HG02678 (cell line): ENCODE results near the gene TRERF1.
"Not testable (repeated sequence)": the region's sequence is repeated elsewhere in the genome, so short reads cannot be mapped to it uniquely, and the experiment has no call there.

Experiments
- ATAC-seq: cut with Tn5 transposase; IDR thresholded peaks from one replicate; pipeline ENCODE4 v1.9.1; 2021; ENCODE audit warnings: mild to moderate bottlenecking, moderate library complexity; ENCODE audit not compliant: unreplicated experiment

TRERF1 gene

DNA sequence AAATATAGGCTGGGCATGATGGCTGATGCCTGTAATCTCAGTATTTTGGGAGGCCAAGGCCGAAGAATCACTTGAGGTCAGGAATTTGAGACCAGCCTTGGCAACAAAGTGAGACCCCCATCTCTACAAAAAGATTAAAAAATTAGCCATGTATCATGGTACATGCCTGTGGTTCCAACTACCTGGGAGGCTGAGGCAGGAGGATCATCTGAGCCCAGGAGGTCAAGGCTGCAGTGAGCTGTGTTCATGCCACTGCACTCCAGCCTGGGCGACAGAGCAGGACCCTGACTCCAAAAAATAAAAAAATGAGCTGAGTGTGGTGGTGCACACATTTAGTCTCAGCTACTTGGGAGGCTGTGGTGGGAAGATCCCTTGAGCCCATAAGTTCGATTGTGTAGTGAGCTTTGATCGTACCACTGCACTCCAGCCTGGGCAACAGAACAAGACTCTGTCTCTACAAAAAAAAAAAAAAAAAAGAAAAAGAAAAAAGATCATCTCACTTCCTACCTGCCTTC lies 246.9 kb downstream of the TRERF1 start:
- no peak for ATAC-seq

DNA sequence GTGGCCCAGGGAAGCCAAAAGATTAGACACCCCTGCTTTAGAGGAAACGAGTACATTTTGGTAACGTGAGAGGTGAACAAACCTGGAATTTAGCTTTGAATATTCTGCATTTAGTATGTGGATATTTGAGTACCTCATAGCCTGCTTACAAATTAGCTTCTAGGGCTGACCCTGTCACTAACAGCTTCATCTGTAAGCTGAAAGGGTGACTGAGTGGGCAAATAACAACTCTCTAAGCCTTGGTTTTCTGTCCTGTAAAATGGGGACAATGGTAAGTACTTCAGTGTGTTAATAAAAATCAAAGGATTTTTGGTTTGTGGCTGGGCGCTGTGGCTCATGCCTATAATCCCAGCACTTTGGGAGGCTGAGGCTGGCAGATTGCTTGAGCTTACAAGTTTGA lies 248.5 kb downstream of the TRERF1 start:
- no peak for ATAC-seq

DNA sequence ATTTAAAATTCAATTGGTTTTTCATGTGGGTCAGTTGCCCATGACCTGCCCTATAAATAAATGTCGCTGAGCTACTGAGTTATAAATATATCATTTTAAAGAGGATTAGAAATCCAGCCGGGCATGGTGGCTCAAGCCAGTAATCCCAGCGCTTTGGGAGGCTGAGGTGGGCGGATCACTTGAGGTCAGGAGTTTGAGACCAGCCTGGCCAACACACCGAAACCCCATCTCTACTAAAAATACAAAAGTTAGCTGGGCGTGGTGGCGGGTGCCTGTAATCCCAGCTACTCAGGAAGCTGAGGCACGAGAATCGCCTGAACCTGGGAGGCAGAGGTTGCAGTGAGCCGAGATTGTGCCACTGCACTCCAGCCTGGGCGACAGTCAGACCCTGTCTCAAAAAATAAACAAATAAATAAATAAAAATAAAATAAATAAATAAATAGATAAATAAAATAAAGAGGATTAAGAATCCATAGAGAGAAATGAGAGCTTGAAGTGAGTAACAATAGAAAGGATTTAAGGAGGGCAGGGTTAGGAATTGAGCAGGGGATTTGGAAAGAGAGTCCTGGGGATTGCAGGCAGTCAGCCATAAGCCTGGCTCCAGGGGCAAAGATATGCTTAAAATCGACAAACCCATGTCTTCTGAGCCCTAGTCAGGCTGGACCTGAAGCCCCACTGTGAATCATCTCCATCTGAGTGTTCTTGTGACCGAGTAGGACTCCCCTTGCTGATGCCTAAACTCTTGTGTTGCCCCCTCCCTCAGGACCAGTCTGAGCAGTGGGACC lies 249.4 kb downstream of the TRERF1 start:
- ATAC-seq = not testable (repeated sequence)

DNA sequence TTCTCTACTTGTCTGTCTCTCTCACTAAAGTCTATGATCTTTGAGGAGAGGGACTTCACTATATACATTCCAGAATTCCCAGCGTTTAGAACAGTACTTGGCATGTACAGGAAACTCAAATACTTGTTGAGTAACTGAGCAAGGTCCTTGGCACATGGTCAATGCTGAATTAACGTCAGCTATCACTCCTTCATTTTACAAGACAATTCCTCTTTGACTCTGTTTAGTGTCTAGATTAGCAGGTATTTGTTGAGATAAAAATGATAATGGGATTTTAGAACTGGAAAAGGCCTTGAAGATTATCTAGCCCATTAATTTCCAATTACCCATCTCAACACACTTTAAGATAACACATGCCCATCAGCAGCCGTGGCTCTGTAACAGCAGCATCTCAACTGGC lies 250.3 kb downstream of the TRERF1 start:
- ATAC-seq = no peak

DNA sequence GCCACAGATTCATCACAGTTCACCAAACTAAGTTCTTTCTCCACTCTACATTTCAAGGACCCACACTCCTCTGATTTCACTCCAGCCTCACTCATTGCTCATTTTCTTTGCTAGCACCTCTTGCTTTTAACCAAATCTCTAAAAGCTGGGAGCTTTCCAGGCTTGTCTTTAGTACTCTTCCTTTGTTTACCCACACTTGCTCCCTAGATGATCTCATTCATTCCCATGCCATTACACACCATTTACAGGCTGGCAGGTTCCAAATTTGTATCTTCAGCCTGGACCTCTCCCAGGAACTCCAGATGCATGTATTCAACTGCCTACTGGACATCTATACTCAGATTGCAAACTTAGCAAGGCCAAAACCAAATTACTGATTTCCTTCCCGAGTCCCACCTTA lies 251.7 kb downstream of the TRERF1 start:
- ATAC-seq = no peak

DNA sequence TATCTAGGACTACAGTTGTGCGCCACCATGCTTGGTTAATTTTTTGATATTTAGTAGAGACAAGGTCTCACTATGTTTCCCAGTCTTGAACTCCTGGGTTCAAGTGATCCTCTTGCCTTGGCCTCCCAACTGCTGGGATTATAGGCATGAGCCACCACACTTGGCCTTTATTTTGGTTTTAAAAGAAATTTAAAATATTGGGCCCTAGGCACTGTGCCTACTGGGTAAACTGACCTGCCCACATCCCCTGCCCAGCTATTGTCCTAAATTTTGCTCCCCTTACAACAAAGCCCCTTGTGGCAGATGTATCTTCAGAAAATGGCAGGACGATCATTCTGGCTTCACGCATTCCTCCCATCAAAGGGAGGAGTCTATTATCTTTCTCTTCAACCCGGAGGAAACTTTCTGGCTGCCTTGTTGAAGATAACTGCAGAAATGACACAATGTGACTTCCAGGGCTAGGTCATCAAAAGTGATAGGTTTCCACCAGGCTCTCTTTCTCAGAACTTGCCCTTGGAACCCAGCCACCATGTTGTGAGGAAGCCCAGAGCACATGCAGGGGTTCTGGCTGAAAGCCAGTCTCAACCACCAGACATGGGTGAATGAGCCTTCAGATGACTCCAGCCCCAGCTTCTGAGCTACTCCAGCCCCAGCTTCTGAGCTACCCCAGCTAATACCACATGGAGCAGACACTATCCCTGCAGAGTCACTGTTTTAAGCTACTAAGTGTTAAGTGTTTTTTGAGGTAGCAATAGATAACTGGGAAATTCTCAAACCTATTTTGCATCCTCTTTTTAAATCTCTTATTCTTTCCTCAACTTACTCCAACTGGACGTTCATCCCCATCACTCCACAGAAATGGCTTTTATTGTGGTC lies 252.4 kb downstream of the TRERF1 start:
- ATAC-seq = no peak

DNA sequence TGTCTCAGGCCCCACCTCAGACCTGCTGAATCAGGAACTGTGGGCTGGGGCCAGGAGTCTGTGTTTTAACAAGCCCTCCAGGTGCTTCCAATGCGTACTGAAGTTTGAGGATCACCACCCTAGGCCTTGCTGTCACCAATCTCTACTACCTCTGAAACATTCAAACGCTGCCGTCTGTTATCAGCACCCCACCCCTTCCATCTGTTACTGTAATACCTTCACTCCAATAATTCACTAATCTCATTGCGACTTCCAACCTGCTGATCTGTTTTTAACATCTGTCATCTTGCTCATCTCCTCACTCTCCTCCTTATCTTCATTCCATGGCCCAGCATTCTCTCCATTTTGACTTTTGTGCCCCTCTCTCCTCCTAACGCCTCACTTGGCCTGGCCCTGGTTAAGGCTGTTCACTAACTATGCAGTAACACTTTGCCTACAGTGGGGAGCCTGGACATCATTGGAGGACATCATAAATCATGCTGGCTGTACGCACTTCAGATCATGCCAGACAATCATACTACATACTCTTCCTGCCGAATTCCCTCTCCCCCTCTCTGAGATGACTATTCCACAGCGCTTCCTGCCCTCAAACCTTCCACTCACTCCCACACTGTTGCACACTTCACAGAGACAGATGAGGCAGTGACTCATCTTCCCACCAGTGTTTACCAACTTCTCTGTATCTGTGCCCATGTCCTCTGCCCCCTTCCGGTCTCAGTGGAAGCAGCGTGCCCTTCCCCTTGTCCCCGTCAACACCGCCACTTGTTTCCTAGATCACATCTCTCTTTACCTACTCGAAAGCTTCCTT lies 254.0 kb downstream of the TRERF1 start:
- ATAC-seq = no peak

DNA sequence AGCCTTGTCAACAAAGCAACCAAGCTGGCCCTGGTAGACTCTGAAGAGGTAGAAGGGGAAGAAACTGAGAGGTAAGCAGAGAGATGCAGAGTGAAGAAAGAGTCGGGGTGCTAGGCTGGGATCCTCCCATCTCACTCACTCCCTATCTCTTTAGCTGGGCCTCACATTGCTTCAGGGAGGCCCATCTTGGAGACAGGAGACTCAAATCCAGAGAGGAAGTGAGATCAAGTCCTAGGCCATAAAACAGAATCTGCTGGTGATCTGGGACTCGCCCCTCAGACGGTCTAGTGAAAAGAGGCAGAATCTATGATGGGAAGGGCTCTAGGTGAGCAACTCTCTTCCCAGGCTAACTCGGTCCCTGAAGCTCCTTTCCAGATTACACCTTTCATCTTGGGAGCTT lies 256.3 kb downstream of the TRERF1 start:
- no peak for ATAC-seq

DNA sequence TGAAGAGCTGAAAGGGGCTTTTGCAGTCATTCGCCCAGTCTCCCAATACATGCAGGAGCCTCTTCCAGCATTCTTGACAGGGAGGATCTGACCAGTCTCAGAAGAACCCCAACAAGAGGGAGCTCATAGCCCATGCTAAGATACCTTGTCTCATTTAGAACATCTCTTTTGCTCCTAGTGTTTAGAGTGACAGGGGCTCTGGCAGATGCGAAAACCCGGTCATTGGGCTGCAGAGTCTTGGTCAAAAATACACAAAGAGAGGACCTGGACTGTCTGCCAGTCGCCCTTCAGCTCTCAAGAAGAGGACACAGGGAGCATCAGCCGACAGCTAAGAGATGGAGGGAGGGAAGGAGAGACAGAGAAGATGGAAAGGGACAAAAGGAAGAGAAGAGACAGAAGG lies 257.7 kb downstream of the TRERF1 start:
- ATAC-seq = no peak

DNA sequence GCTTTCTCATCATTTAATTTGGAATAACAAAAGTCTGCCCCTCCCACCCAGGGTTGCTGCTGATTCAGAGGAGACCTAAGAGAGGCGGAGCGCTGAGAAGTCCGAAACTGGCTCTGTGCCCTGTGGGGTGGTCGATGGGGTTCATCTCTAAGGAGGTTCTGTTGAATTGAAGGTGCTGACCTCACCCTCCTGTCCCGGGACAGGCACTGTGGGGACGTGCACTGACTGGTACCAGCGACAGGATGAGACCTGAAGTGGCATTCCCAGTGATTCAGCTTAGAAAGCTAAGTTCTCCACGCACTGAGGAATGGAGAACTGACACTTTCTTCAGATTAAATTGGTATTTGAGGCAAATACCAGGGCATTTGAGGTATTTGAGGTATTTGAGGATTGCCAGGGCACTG lies 258.2 kb downstream of the TRERF1 start:
- ATAC-seq = no peak

DNA sequence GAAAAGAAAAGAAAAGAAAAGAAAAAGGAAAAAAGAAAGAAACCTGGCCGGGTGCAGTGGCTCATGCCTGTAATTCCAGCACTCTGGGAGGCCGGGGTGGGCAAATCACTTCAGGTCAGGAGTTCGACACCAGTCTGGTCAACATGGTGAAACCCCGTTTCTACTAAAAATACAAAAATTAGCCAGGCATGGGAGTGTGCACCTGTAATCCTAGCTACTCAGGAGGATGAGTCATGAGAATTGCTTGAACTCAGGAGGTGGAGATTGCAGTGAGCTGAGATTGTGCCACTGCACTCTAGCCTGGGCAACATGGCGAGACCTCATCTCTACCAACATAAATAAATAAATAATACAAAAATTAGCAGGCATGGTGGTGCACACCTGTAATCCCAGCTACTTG lies 259.3 kb downstream of the TRERF1 start:
- not testable (repeated sequence) for ATAC-seq

DNA sequence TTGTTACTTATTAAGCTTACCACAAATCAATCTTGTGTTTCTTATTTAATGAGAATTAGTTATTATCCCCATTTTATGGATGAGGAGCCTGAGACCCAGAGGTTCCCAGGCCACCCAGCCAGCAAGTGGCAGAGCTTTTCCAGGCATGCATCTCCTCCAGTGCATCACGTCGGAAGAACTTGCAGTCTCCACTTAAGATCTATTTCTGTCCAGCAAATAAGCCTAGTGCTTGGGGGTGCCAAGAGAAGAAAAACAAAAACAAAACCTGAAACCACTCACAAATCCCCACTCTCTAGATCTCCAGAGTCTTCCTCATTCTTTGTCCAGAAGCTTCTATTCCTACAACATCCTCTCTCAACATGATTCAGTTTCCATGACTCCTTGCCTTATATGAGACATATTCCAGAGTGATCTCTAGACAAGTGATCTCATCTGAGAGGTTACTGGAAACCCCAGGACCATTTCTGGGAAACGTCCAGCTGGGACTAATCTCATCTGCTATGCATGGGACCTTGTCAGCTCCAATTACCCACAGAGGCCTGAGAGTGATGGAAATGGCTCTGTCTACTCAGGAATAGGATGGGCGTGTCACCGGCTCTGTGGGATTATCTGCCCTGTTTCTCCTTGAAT lies 261.1 kb downstream of the TRERF1 start:
- no peak for ATAC-seq

DNA sequence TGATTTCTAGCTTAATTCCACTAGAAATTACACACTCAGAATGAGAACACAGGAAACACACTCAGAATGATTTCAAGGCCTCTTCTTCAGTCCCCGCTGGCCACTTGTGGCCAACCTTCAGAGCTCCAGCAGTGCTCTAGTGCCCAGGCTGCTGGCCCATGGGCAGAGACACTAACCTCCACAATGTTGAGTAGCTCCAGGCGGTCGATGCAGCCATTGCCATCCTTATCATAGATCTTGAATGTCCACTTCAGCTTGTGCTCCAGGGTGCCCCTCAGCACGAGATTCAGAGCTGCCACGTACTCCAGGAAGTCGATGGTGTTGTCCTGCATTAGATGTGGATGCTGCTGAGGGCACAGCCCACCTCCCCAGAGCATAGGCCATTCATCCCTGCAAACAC lies 263.3 kb downstream of the TRERF1 start:
- no peak for ATAC-seq

DNA sequence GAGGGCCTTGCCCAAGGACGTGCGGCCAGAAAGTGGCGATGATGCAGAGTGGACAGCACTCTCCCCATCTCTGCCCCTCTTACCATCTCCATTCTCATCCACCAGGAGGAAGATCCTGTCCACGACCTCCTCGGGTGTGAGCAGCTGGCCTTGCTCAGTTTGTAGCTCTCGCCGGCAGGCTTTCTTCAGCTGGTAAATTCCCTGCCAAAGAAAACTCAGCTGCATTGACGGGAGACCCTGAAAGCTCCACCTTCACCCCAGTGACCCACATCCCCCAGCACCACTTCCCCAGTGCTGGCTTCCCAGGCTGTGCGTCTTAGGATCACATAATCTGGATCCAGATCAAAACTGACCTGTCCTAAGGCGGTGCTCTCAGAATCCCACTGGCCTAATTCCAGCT lies 266.1 kb downstream of the TRERF1 start:
- no peak for ATAC-seq

DNA sequence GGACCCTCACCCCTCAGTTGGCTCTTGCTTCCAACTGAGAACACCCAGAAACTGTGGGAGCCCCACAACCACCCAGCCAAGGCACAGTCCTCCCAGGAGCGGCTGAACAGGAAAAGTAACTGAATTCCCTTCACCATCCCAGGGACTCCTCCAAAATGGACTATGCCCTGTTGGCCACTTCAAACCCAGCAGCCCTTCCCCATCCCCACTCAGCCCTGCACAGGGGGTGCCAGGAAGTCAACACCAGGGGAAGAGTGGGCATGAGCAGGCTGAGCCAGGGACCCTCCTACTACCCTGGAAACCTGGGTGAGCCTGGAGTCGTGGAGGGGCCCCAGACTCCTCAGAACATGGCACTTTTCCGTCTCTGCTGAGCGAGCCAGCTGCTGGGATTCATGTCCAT lies 267.3 kb downstream of the TRERF1 start:
- no peak for ATAC-seq

DNA sequence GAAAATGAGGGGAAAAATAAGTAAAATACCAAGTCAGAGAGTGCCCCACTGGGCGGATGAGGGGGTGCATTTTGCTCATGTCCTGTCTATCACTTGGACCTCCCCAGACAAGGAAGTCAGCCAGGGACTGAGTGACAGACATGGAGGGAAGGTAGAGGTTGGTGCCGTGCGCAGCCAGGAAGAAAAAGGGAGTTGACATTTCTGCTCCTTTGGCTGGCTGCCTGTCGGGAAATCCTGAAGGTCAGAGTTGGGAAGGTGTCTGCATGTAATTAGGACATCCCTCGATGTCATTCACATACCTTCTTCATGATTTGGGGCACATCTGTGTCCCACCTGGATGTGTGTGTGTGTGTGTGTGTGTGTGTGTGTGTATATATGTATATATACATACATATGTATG lies 269.6 kb downstream of the TRERF1 start:
- ATAC-seq = no peak

DNA sequence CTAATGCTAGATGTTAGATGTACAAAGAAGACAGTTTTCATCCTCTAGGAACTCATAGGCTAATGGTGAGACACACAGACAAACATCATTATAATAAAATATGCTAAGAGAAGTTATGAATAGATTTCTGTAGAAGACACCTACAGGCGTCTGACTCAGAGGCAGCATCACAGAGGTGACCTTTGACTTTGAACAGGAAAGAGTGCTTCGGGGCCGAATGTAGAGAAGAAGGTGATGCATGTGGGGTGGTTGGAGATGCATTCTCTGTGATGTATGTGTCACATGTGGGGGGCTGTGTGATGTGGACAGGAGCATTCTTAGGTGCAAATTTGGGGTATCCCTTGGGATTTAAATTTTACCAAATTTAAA lies 271.8 kb downstream of the TRERF1 start:
- no peak for ATAC-seq

DNA sequence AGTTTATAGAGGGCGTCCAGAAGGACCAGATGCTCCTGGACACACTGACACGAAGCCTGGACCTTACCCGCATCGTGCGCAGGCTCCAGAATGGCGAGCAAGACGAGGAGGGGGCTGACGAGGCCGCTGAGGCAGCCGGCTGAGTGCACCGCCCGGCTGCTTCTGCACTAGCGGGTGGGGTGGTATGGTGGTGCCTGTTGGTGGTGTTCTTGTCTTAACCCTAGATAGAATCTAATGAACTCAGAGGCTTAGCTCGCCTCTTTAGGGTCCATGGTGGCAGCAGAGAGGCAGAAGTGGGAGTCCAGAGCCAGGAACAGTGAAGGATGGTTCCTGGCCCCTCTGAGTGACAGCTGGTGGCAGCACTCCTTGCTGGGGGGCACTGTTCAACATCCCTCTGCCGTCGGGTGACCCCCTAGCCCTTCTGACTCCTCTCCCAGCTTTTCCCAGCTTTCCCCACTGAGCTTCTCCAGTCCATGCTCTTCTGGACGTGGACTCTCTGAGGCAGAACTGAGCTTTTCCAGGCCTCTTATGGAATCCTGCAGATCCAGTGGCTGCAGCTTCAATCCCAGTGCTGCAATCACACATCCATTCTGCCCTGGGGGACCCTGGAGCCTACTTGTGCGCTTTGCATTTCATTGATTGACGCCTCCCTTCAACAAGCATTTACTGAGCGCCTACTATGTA lies 272.3 kb downstream of the TRERF1 start:
- ATAC-seq = no peak

DNA sequence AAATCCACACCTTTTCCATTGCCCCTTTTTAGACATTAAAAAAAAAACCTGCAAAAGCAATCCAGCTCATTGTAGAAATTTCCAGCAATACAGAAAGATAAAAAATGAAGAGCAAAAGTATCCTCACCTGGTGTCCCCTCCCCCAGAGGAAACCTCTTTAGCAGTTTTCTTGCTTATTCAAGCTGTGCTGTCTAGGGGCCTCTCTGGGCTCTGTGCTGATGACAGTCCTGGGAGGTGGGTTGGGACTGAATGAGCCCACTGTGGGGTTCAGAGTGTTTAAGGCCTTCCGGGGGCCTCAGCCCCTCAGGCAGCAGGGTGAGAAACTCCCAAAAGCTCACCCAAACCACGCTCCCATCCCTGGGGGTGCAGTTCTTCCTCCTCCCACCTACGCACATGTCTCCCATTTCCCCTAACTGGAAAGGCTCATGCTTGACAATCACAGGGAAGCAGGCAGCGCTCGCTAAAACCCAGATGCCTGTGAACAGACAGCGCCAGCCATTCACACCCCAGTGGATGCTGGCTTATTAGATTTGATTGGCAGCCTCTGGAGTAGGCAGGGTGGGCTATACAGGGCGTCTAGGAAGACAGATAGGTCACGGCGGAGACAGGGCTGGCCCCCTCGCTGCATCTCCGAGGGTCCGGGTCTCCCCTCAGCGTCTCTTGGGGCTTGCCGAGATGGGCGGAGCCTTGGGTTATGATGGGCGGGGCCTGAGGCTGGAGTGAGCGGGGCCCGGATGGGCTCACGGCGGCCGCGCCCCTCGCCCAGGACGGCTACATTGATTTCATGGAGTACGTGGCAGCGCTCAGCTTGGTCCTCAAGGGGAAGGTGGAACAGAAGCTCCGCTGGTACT lies 274.0 kb downstream of the TRERF1 start:
- no peak for ATAC-seq
